Measurements from ENCODE around the gene NINJ1.
"Not testable (repeated sequence)": the region's sequence is repeated elsewhere in the genome, so short reads cannot be mapped to it uniquely, and the experiment has no call there.

The NINJ1 gene

DNA sequence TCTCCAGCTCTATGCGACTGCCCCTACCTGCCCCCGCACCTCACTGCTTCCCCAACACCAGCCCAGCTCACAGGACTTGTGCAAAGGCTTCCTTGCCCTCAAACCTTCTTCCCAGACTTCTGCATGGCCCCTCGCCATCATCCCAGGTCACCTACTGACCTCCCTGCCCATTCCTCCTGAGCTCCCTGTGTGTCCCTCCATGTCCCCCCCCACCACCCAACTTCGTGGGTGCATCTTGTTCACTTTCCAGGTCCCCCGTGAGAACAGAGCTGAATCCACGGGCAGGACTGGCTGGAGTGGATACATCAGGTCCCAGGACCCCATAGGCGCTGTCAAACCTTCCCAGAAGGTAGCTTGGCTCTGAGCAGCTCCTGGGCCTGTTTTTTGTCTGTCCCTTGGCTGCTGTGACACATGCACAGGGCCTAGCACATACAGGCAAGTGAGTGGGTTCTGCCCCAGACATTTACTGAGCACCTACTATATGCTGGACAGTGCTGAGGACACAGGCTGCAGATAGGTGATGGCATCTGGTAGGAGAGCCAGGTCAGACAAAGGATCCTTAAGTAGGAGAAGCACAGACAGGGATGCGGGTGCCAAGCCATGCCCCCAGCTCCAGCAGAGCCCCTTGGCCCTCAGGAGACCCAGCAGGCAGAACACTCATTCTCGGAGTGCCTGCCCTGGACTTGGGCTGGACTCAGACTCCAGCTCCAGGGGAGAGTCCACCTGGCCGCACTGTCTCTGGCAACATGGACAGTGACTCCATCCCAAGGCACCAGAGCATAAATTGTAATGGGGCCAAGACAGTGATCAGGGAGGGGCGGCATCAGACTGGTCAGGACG, 15.0 kb downstream of the NINJ1 start:
- DNase-seq = no peak

DNA sequence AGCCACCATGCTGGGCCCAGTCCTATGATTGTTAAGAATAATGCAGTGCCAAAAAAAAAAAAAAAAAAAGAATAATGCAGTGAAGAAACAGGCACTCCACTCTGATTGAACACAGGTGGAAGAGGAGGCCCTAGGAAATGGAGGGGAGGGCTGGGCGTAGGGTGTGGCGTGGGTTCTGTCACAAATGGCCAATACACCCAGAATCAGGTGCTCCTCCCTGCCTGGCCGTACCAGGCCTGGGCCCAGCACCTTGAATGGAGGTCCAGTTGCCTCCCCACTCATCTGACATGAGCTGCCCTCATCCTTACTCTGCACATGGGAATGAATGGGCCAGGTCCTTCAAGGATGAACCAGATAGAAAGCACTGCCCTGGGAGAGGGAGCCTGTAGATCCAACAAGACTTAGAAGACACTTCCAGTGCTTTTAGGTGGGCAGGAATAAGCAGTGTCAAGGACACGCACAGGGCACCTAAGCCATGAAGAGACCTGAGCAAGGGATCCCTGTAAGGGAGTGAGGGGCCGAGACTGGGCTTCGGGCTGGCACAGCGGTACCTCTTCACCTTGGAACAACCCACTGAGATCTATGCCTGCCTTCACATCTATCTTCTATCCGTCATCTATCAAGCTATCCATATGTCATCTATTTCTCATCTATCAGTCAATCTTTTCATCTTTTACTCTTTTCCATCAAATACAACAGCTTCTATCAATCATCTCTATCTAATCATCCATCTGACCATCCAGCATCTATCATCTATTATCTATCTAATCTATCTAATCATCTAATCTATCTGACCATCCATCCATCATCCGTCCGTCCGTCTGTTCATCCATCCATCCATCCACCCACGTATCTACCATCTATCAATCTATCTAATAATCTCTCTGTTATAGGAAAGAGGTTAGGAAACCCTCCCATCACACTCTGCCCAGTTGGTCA, 15.9 kb downstream of the NINJ1 start:
- no peak for DNase-seq

DNA sequence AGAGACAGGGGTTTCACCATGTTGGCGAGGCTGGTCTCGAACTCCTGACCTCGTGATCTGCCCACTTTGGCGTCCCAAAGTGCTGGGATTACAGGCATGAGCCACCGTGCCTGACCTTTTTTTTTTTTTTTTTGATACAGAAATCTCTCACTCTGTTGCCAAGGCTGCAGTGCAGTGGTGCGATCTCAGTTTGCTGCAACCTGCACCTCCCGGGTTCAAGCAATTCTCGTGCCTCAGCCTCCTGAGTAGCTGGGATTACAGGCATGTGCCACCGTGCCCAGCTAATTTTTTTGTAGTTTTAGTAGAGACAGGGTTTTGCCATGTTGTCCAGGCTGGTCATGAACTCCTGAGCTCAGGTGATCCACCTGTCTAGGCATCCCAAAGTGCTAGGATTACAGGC, 16.5 kb downstream of the NINJ1 start:
- DNase-seq = not testable (repeated sequence)

DNA sequence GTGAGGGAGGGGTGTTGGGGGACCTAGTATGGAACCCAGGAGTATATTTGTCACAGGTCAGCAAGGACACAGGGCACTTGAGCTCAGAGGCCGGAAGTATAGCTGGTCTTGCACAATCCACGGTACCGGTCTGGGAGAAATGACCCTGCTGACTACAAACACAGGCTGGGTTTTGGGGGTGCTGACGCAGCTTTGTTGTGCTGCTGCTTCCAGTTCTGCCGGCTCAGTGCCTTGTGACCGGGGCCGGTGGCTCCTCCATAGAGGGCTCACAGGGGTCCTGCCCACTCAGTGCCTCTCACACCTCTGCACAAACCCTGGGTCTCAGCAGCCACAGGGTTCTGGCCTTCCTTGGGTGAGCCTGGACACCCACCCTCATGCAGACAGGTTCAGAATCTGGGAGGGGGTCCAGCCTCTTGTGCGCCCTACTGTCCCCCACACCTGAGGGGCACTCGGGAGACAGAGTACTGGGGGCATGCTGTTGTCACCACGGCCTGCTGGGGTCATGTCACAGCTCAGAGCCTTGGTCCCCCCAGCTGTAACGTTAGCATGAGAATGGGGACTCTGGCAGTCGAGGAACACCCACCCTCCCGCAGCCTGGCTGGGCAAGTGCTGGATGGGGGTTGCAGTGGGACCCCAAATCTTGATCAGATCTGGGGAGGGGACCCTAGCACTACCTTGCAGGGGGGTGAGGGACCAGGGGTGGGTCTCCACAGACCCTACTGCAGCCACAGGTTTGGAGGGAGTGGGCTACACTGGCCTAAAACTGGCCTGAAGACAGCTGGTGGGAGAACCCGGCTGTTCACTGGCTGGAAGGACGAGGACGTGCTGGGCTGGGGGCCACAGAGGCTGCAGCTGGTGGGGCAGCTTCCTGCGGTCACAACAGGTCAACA, 17.7 kb downstream of the NINJ1 start:
- DNase-seq = no peak

DNA sequence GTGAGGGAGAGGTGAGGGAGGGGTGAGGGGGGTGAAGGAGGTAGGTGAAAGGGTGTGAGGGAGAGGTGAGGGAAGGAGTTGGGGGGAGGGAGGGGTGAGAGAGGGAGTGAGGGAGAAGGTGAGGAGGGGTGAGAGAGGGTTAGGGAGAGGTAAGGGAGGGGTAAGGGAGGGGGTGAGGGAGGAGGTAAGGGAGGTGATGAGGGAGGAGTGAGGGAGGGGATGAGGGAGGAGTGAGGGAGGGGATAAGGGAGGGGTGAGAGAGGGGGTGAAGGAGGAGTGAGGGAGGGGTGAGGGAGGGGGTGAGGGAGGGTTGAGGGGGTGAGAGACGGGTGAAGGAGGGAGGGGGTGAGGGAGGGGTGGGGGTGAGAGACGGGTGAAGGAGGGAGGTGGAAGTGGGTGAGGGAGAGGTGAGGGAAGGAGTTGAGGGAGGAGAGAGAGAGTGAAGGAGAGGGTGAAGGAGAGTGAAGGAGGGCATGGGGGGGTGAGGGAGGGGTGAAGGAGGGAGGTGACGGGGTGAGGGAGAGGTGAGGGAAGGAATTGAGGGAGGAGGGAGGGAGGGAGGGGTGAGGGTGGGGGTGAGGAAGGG, 18.5 kb downstream of the NINJ1 start:
- no peak for DNase-seq

DNA sequence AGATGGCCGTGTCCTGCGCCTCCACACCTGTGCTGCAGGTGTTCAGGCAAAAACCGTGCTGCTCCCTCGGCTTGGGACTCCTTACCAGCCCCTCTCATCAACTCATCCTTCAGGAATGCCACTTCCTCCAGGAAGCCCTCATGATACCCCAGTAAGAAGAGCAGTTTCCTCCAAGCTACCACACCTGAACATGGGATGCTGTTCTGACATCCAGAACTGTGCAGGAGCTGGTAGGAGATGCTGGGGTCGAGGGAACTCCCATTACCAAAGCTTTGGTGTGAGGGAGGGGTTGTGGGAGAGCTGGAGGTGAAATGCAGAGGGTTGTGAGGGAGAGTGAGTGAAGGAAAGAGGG, 19.1 kb downstream of the NINJ1 start:
- no peak for DNase-seq

DNA sequence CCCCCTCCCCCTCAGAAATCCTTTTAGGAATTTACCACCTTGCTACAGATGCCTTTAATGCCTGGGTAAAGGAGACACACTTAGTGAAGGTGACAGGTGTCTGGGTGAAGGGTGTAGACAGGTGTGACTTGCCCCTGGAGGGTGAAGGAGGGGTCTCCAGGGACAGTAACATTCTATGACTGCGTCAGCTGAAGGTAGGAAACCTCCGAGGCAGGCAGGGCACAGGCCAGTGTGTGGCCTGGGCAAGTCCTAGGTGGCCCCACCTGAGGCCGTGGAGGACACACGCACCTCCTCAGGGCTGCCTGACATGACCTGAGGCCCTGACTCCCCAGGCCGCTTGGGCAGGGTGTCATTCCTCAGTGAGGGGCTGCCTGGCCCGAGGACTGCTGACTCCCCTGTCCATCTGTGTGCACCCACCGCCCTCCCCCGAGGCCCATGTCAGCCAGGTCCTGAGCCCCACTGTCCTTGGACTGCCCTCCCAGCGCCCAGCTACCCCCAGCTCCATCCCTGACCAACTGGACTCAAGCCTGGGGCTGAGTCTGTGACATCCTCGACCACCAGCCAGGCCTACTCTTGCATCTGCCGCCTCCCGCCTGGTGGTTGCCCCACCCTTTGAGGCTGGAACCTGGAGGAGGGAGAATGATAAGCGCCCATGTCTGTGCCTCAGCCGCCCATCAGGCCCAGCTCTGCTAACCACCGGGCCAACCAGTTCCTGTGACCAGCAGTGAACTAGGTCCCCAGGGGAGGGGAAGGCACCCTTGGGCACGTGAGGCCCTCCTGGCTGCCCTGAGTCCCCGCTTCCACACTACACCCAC, 19.7 kb downstream of the NINJ1 start:
- no peak for DNase-seq

DNA sequence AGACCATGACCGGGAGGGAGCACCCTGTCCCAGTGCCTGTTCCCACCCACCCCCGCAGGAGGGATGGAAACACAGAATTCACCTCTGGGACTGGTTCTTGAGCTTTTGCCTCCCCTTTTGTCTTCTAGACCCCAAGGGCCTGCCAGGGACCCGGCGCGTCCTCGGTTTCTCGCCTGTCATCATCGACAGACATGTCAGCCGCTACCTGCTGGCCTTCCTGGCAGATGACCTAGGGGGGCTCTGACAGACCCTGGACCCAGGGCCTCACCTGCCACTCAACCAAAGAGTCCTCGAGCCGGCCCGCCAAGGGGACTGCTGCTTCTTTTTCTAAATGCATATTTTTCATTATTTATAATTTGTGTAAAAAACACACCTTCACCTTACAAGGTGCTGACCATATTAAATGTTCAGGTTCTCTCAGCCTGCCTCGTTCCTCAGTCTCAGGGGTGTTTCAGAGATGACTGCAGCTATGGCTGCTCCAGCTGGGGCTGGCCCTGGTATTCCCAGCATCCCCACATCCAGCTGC, 21.1 kb downstream of the NINJ1 start:
- no peak for DNase-seq

DNA sequence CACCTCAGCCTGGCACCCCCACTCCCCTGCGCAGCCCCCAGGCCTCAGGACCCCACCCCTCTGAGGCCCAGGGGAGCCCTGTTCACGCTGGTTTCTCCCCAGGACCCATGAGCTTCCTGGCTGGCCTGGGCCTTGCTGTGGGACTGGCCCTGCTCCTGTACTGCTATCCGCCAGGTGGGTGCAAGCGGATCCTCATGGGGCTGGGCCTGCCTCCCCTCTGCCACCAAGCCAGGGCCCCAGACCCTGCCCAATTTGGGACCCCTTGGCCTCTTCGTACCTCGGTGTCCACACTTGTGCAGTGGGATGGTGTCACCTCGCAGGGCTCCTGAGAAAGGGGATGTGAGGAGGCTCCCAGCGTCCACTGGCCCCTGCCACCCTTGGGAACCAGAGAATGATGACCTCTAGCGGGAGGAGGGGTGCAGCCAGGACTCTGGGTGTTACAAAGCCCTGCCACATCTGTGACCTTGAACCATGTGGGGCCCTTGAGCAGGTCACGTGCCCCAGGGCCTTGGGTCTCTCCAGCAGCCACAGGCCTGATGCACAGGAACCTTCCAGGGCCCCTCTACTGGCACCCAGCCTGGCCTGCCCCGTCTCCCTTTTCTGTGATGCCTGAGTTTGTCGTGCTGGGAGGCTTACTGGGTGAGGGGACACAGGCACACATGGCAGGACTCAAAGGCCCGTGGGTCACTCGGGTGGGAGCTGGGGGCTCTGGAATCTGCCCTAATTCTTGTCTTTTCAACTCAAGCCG, 21.8 kb downstream of the NINJ1 start:
- no peak for DNase-seq

DNA sequence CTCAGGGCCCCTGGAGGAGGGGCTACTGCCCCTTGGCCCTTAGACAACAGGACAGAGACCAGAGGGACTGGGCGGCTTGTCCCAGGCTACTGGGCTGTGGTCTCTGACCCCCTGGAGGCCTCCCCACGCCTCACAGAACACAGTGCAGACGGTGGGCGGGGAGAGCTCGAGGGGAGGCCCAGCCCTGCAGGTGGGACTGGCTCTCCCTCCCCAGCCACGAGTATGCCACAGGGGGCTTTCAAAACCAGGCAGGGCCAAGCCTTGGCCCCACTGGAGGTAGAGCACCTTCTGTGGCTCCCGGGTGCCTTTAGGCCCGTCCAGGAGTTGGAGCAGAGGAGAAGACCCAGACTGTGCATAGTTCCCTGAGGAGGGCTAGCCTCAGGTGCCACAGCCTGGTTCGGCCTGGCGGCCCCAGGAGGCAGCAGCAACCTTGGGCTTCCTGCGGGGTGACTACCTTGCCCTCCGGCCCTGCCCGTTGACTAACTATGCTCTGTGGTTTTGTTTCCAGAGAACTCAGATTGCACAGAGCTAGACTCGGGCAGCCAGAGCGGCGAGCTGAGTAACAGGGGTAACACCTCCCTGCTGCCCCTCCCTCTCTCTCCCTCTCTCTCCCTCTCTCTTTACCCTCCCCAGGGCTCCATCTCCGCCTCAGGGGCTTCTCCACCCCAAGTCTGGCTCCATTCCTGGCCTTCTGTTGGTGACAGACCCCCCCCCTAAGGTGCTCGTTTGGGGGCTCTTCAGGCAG, 22.5 kb downstream of the NINJ1 start:
- DNase-seq = no peak

DNA sequence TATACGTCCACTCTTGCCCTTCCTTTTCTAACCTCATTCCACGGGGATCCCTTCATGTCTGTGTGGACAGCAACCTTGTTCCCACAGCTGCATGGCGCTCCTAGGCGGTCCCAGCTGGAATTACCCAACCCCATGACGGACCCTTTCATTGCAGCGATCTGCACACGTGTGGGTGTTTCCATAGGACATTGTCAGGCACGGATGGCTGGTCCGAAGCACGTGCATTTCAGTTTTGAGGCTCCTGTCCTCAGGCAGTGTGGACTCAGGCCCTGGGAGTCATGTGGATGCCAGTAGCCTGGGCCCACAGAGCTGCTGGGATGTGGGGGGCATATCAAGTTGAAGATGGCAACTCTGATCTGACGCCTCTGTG, 23.1 kb downstream of the NINJ1 start:
- no peak for DNase-seq

DNA sequence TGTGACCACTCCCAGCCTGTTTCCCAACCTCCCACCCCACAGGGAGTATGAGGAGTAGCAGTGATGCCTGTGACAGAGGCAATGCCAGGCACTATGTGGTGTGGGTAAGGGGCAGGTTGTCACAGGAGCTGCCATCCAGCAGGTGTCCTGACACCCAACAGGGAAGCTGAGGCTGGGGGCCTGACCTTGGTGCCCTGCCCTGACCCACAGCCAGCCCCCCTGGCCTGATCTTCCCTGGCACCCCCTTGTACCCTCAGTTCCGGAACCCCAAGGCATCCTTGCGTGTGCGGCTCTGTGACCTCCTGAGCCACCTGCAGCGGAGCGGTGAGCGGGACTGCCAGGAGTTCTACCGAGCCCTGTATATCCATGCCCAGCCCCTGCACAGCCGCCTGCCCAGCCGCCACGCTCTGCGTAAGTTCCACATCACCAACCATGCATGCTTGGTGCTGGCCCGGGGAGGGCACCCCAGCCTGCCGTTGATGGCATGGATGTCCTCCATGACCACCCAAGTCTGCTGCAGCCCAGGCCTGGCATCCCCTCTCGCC, 23.7 kb downstream of the NINJ1 start:
- DNase-seq = no peak

DNA sequence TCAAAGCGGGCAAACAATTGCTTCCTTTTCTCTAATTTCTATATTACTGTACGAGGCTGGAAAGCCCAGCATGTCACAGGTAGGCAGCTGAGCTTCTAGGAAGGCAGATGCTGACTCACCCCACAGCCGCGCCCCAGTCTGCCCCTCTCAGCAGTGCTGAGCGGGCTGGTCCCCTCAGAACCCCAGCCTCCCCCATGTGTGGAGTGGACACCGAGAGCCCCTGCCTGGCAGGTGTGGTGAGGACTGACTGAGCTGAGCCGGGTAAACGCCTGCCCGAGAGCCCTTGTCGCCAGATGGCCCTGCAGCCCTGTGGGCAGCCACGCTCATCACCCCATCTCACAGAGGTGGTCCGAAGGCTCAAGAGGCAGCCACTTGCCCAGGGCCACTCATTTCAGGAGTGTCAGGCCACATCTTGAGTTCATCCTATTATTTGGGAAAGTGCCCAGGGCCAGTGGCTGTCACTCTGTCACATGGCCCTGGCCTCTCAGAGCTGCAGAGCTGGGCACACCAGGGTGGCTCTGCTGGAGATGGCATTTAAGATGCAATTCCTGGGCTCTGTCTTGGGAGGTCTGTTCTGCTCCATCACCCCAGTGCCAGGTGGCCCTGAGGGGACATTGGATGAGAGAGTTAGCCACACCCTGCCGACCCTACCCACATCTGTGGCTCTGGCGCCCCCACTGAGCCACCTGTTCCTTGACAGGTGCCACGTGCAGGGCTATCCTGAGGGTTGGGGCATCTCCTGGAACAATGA, 25.6 kb downstream of the NINJ1 start:
- DNase-seq = peak; percentile 60

DNA sequence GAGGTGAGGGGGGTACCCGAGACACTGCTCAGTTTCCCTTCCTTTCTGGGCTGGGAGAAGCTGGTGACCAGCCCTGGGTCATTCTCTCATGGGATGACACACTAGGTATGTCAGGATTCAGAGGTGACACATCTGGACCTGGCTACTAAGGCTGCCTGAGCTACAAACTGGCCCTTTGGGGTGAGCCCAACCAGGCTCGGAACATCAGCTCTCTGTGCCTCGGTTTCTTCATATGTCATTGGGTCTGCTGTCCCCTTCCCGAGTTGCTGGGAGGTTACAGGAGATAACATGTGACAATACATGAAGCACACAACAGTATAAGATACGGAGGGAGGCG, 26.3 kb downstream of the NINJ1 start:
- DNase-seq = no peak

DNA sequence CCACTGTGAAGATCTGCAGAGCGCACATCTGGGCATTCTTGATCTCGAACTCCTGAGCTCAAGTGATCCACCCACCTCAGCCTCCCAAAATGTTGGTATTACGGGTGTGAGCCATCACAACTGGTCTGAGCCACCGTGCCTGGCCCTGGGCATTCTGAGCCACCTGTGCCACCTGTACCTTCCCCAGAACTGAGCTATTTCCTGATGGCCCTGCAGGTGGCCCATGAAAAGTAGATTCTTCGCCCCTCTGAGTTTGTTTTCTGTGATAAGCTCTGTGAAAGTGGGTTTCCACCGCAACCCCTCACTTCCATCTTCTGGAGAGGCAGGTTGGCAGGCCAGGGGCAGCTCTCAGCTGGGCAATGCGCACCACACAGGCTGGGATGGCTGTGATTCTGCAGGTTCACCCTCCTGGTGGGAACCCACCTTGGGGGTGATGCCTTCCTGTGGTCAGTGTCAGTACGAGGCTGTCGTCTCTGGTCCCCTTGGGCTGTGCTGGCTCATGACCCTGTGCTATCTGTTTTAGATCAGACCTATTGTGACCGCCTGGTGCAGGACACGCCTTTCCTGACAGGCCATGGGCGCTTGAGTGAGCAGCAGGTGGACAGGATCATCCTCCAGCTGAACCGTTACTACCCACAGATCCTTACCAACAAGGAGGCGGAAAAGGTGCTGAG, 26.8 kb downstream of the NINJ1 start:
- no peak for DNase-seq

DNA sequence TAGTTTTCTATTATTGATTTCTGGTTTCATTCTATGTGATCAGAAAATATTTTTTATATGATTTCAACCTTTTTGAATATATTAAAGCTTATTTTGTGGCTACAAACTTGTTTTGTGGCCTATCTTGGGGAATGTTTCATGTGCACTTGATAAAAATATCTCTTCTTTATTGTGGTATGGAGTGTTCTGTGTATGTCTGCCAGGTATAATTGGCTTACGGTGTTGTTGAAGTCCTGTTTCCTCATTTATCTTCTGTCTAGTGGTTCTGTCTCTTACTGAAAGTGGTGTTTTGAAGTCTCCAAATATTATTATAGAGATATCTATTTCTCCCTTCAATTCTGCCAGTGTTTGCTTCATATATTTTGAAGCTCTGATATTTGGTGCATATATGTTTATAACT, 28.4 kb downstream of the NINJ1 start:
- DNase-seq = no peak

DNA sequence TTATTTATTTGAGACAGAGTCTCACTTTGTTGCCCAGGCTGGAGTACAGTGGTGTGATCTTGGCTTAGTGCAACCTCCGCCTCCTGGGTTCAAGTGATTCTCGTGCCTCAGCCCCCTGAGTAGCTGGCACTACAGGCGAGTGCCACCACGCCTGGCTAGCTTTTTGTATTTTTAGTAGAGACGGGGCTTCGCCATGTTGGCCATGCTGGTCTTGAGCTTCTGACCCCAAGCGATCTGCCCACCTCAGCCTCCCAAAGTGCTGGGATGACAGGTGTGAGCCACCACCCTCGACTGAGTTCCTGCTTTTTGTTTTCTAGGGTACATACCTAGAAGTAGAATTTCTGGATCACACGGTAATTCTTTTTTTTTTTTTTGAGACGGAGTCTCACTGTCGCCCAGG, 33.0 kb downstream of the NINJ1 start:
- DNase-seq = not testable (repeated sequence)

DNA sequence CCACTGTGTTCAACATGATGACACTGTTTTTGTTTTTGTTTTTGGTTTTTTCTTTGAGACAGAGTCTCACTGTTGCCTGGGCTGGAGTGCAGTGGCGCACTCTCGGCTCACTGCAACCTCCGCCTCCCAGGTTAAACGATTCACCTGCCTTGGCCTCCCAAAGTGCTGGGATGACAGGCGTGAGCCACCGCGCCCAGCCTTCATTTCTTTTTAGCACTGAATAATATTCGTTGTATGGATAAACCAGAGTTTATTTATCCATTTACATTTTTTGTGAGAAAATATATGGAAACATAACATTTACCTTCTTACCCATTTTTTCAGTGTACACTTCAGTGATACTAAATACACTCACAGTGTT, 33.8 kb downstream of the NINJ1 start:
- no peak for DNase-seq

All from stimulated activated CD4-positive, alpha-beta T cell treated with anti-CD3 and anti-CD28 coated beads, Interleukin-4, amount 100 ng/mL, for 24 hours (primary cell).